IMR-90 (cell line): ENCODE measurements around the gene ANKRD55. TPM values are rescaled to one million over a fixed set of nuclear protein-coding genes. Genes with fewer than 3 reads are reported as not detected.

Experiments used
- ATAC-seq: fragments of 200-7000 bp; cut with Tn5 transposase; 2 replicates; pipeline ENCODE4 v1.9.1; 2020; ENCODE audit warnings: low read depth, mild to moderate bottlenecking, moderate library complexity
- BruUV-seq: library from RNA; stranded (reverse); fragments of 400-500 nt; replicated peaks from 2 replicates; lab custom pipeline; 2021; lab: Mats Ljungman, UMichigan
- CTCF ChIA-PET: fragments of 300-600 bp; formaldehyde crosslinking; extraction: SDS; loops from one replicate; lab custom pipeline; 2021; ENCODE audit warnings: antibody characterized with exemption; lab: Yijun Ruan, JAX
- POLR2A ChIA-PET: fragments of 300-600 bp; sonication (Branson Sonifier 250); formaldehyde crosslinking; loops from one replicate; lab custom pipeline; 2022; ENCODE audit warnings: antibody characterized with exemption; ENCODE audit not compliant: unreplicated experiment; lab: Charles Lee
- DNase-seq: peaks from one replicate; pipeline ENCODE4 v3.0.0; 2013
- H2AFZ ChIP-seq: replicated peaks from 2 replicates; pipeline ENCODE3; 2013; ENCODE audit warnings: low read length, mild to moderate bottlenecking; ENCODE audit not compliant: poor library complexity
- H2AK5ac ChIP-seq: 2 replicates; pipeline ENCODE4 v1.6.1; 2013; ENCODE audit warnings: low read depth, low read length, inconsistent platforms
- H2AK9ac ChIP-seq: replicated peaks from 2 replicates; pipeline ENCODE3; 2013; ENCODE audit warnings: mild to moderate bottlenecking, low read depth, low read length, moderate library complexity; ENCODE audit not compliant: poor library complexity
- H2BK120ac ChIP-seq: 2 replicates; pipeline ENCODE4 v1.6.1; 2013; ENCODE audit warnings: low read depth, low read length, inconsistent platforms
- H2BK15ac ChIP-seq: 3 replicates; pipeline ENCODE4 v1.6.1; 2013; ENCODE audit warnings: low read depth, low read length, inconsistent platforms
- H2BK20ac ChIP-seq: 2 replicates; pipeline ENCODE4 v1.6.1; 2013; ENCODE audit warnings: low read depth, mild to moderate bottlenecking, inconsistent platforms, low read length, moderate library complexity
- H2BK5ac ChIP-seq: 2 replicates; pipeline ENCODE4 v1.6.1; 2013; ENCODE audit warnings: mild to moderate bottlenecking, low read depth, low read length, inconsistent platforms; ENCODE audit not compliant: poor library complexity, severe bottlenecking
- H3K14ac ChIP-seq: replicated peaks from 2 replicates; pipeline ENCODE4 v1.6.1; 2013; ENCODE audit warnings: low read depth, low read length, inconsistent platforms
- H3K18ac ChIP-seq: 2 replicates; pipeline ENCODE4 v1.6.1; 2013; ENCODE audit warnings: low read depth, low read length, control low read depth
- H3K23ac ChIP-seq: 2 replicates; pipeline ENCODE4 v1.6.1; 2013; ENCODE audit warnings: low read depth, low read length, inconsistent platforms
- H3K27ac ChIP-seq: 2 replicates; pipeline ENCODE4 v1.5.1; 2013; ENCODE audit warnings: mild to moderate bottlenecking, control low read depth, low read length; ENCODE audit not compliant: insufficient read depth
- H3K27me3 ChIP-seq: 2 replicates; pipeline ENCODE4 v1.6.1; 2013; ENCODE audit warnings: low read length; ENCODE audit not compliant: control insufficient read depth, insufficient read depth
- H3K36me3 ChIP-seq: 2 replicates; pipeline ENCODE4 v1.6.1; 2013; ENCODE audit warnings: low read length, mixed read lengths; ENCODE audit not compliant: control insufficient read depth, insufficient read depth
- H3K4ac ChIP-seq: 2 replicates; pipeline ENCODE4 v1.6.1; 2013; ENCODE audit warnings: low read depth, low read length, inconsistent platforms
- H3K4me1 ChIP-seq: 2 replicates; pipeline ENCODE4 v1.6.1; 2013; ENCODE audit warnings: low read length, mixed read lengths; ENCODE audit not compliant: control insufficient read depth, insufficient read depth
- H3K4me2 ChIP-seq: 2 replicates; pipeline ENCODE4 v1.6.1; 2013; ENCODE audit warnings: low read depth, mild to moderate bottlenecking, control low read depth, low read length, moderate library complexity
- H3K4me3 ChIP-seq: 2 replicates; pipeline ENCODE4 v1.5.1; 2013; ENCODE audit warnings: low read depth, mild to moderate bottlenecking, control low read depth, low read length, moderate library complexity; ENCODE audit not compliant: insufficient read depth
- H3K56ac ChIP-seq: 2 replicates; pipeline ENCODE4 v1.6.1; 2013; ENCODE audit warnings: low read length, inconsistent platforms; ENCODE audit not compliant: insufficient read depth; ENCODE audit errors: extremely low read depth
- H3K79me1 ChIP-seq, 2 experiments: 2 replicates each; pipeline ENCODE4 v1.6.1; 2013; ENCODE audit warnings: low read length in 2 of 2, inconsistent platforms in 1 of 2, low read depth in 1 of 2
- H3K9ac ChIP-seq: 2 replicates; pipeline ENCODE4 v1.6.1; 2013; ENCODE audit warnings: low read depth, low read length, control low read depth
- H3K9me1 ChIP-seq: 2 replicates; pipeline ENCODE4 v1.6.1; 2013; ENCODE audit warnings: low read length, inconsistent platforms; ENCODE audit not compliant: insufficient read depth
- H3K9me3 ChIP-seq: 2 replicates; pipeline ENCODE4 v1.6.1; 2013; ENCODE audit warnings: low read length; ENCODE audit not compliant: control insufficient read depth, insufficient read depth
- H4K20me1 ChIP-seq: 2 replicates; pipeline ENCODE4 v1.6.1; 2013; ENCODE audit warnings: low read length, inconsistent platforms; ENCODE audit not compliant: insufficient read depth
- H4K5ac ChIP-seq: 2 replicates; pipeline ENCODE4 v1.6.1; 2013; ENCODE audit warnings: mild to moderate bottlenecking, low read depth, low read length, control low read depth
- H4K8ac ChIP-seq, 2 experiments: 2 replicates each; pipeline ENCODE4 v1.6.1; 2013; ENCODE audit warnings: low read depth in 2 of 2, low read length in 2 of 2, control low read depth in 1 of 2, inconsistent platforms in 1 of 2
- H4K91ac ChIP-seq: 2 replicates; pipeline ENCODE4 v1.6.1; 2013; ENCODE audit warnings: low read depth, low read length, inconsistent platforms; ENCODE audit not compliant: insufficient read depth
- BHLHE40 ChIP-seq: fragments of 150-350 bp; IDR thresholded peaks from 2 replicates; pipeline ENCODE4 v1.6.1; 2016; ENCODE audit warnings: mild to moderate bottlenecking, low read depth, low read length
- CHD1 ChIP-seq: IDR thresholded peaks from 2 replicates; pipeline ENCODE4 v1.6.1; 2012; ENCODE audit warnings: low read depth, low read length, improper control_type of control experiment
- MAFK ChIP-seq: IDR thresholded peaks from 2 replicates; pipeline ENCODE4 v1.6.1; 2012; ENCODE audit warnings: low read depth, low read length, improper control_type of control experiment
- MAZ ChIP-seq: IDR thresholded peaks from 2 replicates; pipeline ENCODE4 v1.6.1; 2012; ENCODE audit warnings: low read depth, mild to moderate bottlenecking, low read length, improper control_type of control experiment, moderate library complexity, borderline replicate concordance
- MXI1 ChIP-seq: IDR thresholded peaks from 2 replicates; pipeline ENCODE4 v1.6.1; 2012; ENCODE audit warnings: low read depth, mild to moderate bottlenecking, low read length, moderate library complexity, borderline replicate concordance
- NFE2L2 ChIP-seq: fragments of 150-350 bp; IDR thresholded peaks from 2 replicates; pipeline ENCODE4 v1.6.1; 2016; ENCODE audit warnings: low read depth, mild to moderate bottlenecking, low read length
- POLR2A ChIP-seq: IDR thresholded peaks from 2 replicates; pipeline ENCODE4 v1.6.1; 2012; ENCODE audit warnings: mild to moderate bottlenecking, low read depth, low read length
- RCOR1 ChIP-seq: IDR thresholded peaks from 2 replicates; pipeline ENCODE4 v1.6.1; 2012; ENCODE audit warnings: mild to moderate bottlenecking, low read length, improper control_type of control experiment; ENCODE audit not compliant: insufficient replicate concordance
- RFX5 ChIP-seq: IDR thresholded peaks from 2 replicates; pipeline ENCODE4 v1.8.0; 2012; ENCODE audit warnings: low read depth, mild to moderate bottlenecking, low read length, moderate library complexity
- SMC3 ChIP-seq: fragments of 150-350 bp; IDR thresholded peaks from 2 replicates; pipeline ENCODE4 v1.6.1; 2016; ENCODE audit warnings: low read depth, mild to moderate bottlenecking, antibody characterized with exemption, low read length, moderate library complexity
- WGBS, 2 experiments: methylation state at CpG; one replicate each; pipeline versions ENCODE4 v1.1.5 to v1.1.7; 2013; ENCODE audit warnings: missing lambda C conversion rate in 2 of 2; ENCODE audit not compliant: insufficient read length in 1 of 2; ENCODE audit errors: extremely low coverage in 2 of 2; 5-methylcytosine and 5-hydroxymethylcytosine counted together
- dilution Hi-C: fragments of 300-500 bp; cut with HindIII; formaldehyde crosslinking; loops from one replicate; pipeline ENCODE4 v1.14.3; 2018; ENCODE audit warnings: low sequenced_read_pairs; ENCODE audit not compliant: unreplicated experiment
- in situ Hi-C: fragments of 300-500 bp; cut with MboI; formaldehyde crosslinking; loops from 3 replicates; pipeline ENCODE4 v1.14.3; 2019; ENCODE audit warnings: low sequenced_read_pairs, inconsistent platforms, mixed read lengths
- intact Hi-C: fragments of 100-400 bp; cut with micrococcal nuclease; formaldehyde crosslinking; loops from 2 replicates; pipeline ENCODE4 v1.10.0; 2022
- polyA plus RNA-seq, 3 experiments: library from polyadenylated mRNA; depleted of rRNA; stranded (reverse); fragments of >200 nt; gene quantifications; 2 replicates each; pipeline ENCODE4 v1.2.3, GENCODE V29; 2012; ENCODE audit warnings: low replicate concordance in 1 of 3
- total RNA-seq: library from RNA; depleted of rRNA; stranded (reverse); fragments of >200 nt; gene quantifications from 2 replicates; pipeline ENCODE4 v1.2.3, GENCODE V29; 2012
- TF ChIP-seq, protein P1 (sequence below): fragments of 150-350 bp; IDR thresholded peaks from 2 replicates; pipeline ENCODE4 v1.6.1; 2017; ENCODE audit warnings: mild to moderate bottlenecking, antibody characterized with exemption, low read length, low read depth
- TF ChIP-seq, protein P2 (sequence below): fragments of 150-350 bp; IDR thresholded peaks from 2 replicates; pipeline ENCODE4 v1.6.1; 2016; ENCODE audit warnings: low read depth, mild to moderate bottlenecking, low read length, moderate library complexity, borderline replicate concordance

ANKRD55 gene
- total and polyA plus RNA-seq, 2 of the 4 experiments (the other 2 are of a cell fraction), result not detected

GRCh38 chr5:56158331-56158960, 74.7 kb downstream of the ANKRD55 start:
- no peaks in the 10 kb centered on the region for H3K79me1 ChIP-seq
- no TSS peak for BruUV-seq
- no peak overlapping the region for H3K56ac ChIP-seq
- no peaks in the 10 kb centered on the region for H4K20me1 ChIP-seq
- no peaks in the 10 kb centered on the region for H3K36me3 ChIP-seq
- intact Hi-C loops (no loop called here), in situ Hi-C loops (no loop called here), dilution Hi-C loops (no loop called here)
- no peak overlapping the region for H2AK9ac ChIP-seq
- no peak for DNase-seq
- H3K14ac ChIP-seq, result no peak overlapping the region
- H3K4me3 ChIP-seq, result no peak overlapping the region
- no peaks in the 10 kb centered on the region for H3K9me3 ChIP-seq
- H2AK5ac ChIP-seq, result 0 out of 2 replicates have a peak overlapping the region, but pooled peaks have one; percentile 7
- no peak overlapping the region for H2BK5ac ChIP-seq
- H2BK20ac ChIP-seq, result no peak overlapping the region
- H4K8ac ChIP-seq, result no peak overlapping the region
- no peak overlapping the region for H3K23ac ChIP-seq
- no peak overlapping the region for H3K27ac ChIP-seq
- no peak overlapping the region for H3K4ac ChIP-seq
- ChIA-PET CTCF (interaction anchor here (1.2 kb wide), 1 partner anchor 10 kb away, joined by 3 read pairs; no protein-coding TSS in a partner anchor), POLR2A (no interaction called here)
- no peak overlapping the region for H4K5ac ChIP-seq
- H3K9me1 ChIP-seq, result peaks cover 8% of the 10 kb centered on the region
- WGBS, 2 experiments, result no CpG with 5 or more reads among the region's 4 CpGs
- no peaks in the 10 kb centered on the region for H3K27me3 ChIP-seq
- H3K9ac ChIP-seq, result no peak overlapping the region
- H4K91ac ChIP-seq, result no peak overlapping the region
- no peak overlapping the region for H3K18ac ChIP-seq
- H2AFZ ChIP-seq, result no peak overlapping the region
- no peak overlapping the region for H3K4me2 ChIP-seq
- peaks cover 20% of the 10 kb centered on the region for H3K4me1 ChIP-seq
- H2BK120ac ChIP-seq, result 0 out of 2 replicates have a peak overlapping the region, but pooled peaks have one; percentile 1
- TF ChIP-seq MAFK (no peak), NFE2L2 (no peak), BHLHE40 (no peak), MXI1 (no peak), RCOR1 (no peak), MAZ (no peak), SMC3 (no peak), POLR2A (no peak), CHD1 (no peak), RFX5 (no peak)
- TF ChIP-seq, protein P1, sequence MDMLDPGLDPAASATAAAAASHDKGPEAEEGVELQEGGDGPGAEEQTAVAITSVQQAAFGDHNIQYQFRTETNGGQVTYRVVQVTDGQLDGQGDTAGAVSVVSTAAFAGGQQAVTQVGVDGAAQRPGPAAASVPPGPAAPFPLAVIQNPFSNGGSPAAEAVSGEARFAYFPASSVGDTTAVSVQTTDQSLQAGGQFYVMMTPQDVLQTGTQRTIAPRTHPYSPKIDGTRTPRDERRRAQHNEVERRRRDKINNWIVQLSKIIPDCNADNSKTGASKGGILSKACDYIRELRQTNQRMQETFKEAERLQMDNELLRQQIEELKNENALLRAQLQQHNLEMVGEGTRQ, result no peak
- TF ChIP-seq, protein P2, sequence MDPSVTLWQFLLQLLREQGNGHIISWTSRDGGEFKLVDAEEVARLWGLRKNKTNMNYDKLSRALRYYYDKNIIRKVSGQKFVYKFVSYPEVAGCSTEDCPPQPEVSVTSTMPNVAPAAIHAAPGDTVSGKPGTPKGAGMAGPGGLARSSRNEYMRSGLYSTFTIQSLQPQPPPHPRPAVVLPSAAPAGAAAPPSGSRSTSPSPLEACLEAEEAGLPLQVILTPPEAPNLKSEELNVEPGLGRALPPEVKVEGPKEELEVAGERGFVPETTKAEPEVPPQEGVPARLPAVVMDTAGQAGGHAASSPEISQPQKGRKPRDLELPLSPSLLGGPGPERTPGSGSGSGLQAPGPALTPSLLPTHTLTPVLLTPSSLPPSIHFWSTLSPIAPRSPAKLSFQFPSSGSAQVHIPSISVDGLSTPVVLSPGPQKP, result no peak
- no peak for ATAC-seq
- no peak overlapping the region for H2BK15ac ChIP-seq
